IPS-NIHi7 (cell line): Measurements from ENCODE around the gene RHEBL1.
A peak's percentile ranks its signal among the peaks of the same experiment; 100 is the strongest.
"Not testable (repeated sequence)": the region's sequence is repeated elsewhere in the genome, so short reads cannot be mapped to it uniquely, and the experiment has no call there.

Experiments
- DNase-seq: peaks from one replicate; pipeline ENCODE4 v3.0.0; 2012; ENCODE audit warnings: mixed read lengths; ENCODE audit errors: extremely low spot score

RHEBL1 gene

GRCh38 chr12:49089821-49090773, 20.3 kb upstream of the RHEBL1 start:
- DNase-seq: peak; percentile 32

GRCh38 chr12:49088932-49089330, 19.2 kb upstream of the RHEBL1 start:
- DNase-seq: no peak

GRCh38 chr12:49088150-49088931, 18.6 kb upstream of the RHEBL1 start:
- DNase-seq: peak; percentile 84

- no peak for DNase-seq
Observed at GRCh38 chr12:49086116-49086515, 16.3 kb upstream of the RHEBL1 start.

- DNase-seq: no peak
Observed at GRCh38 chr12:49084438-49084837, 14.7 kb upstream of the RHEBL1 start.

- DNase-seq: no peak
Observed at GRCh38 chr12:49079793-49080192, 10.0 kb upstream of the RHEBL1 start.

GRCh38 chr12:49070971-49071370, 1.2 kb upstream of the RHEBL1 start:
- DNase-seq: no peak

- DNase-seq: no peak
Observed at GRCh38 chr12:49068879-49069506, 786 bp downstream of the RHEBL1 start.

GRCh38 chr12:49066120-49066519, 3.7 kb downstream of the RHEBL1 start:
- DNase-seq: no peak

- DNase-seq: no peak
Observed at GRCh38 chr12:49064767-49065152, 5.0 kb downstream of the RHEBL1 start.

- not testable (repeated sequence) for DNase-seq
Observed at GRCh38 chr12:49061916-49062315, 7.9 kb downstream of the RHEBL1 start.

- no peak for DNase-seq
Observed at GRCh38 chr12:49061157-49061650, 8.6 kb downstream of the RHEBL1 start.

GRCh38 chr12:49060237-49061156, 9.3 kb downstream of the RHEBL1 start, which contains the start of gene KMT2D:
TSS of gene KMT2D (minus strand) at chr12:49060794. CDS start at chr12:49055324, 5,470 bp downstream.
- DNase-seq: peak; percentile 95

GRCh38 chr12:49059299-49060171, 10.2 kb downstream of the RHEBL1 start:
- peak; percentile 56 for DNase-seq

- no peak for DNase-seq
Observed at GRCh38 chr12:49059045-49059298, 10.8 kb downstream of the RHEBL1 start.

GRCh38 chr12:49058366-49059044, 11.3 kb downstream of the RHEBL1 start:
- DNase-seq: no peak

- DNase-seq: no peak
Observed at GRCh38 chr12:49057888-49058287, 11.9 kb downstream of the RHEBL1 start.

GRCh38 chr12:49055978-49056754, 13.6 kb downstream of the RHEBL1 start:
- DNase-seq: peak; percentile 78

GRCh38 chr12:49055092-49055491, 14.7 kb downstream of the RHEBL1 start:
- no peak for DNase-seq
